Measurements from ENCODE around the gene GPM6B.

GPM6B gene

GRCh38 chrX:13774696-13775095 lies 42.2 kb downstream of the GPM6B start:
- no peak for TF ChIP-seq EGR1 (IDR thresholded peaks at IDR 0.05)
- TF ChIP-seq RAD21 (IDR thresholded peaks at IDR 0.05; ENCODE audit: low read depth): no peak
- no peak for TF ChIP-seq TEAD4 (IDR thresholded peaks at IDR 0.05)
- no peak for TF ChIP-seq CREB1 (IDR thresholded peaks at IDR 0.05; ENCODE audit: low read depth)
- no peak for TF ChIP-seq TCF12 (IDR thresholded peaks at IDR 0.05; ENCODE audit: low read depth)
- no peak for TF ChIP-seq REST (IDR thresholded peaks at IDR 0.05; ENCODE audit: low read depth)
- no peak for TF ChIP-seq FOXM1 (IDR thresholded peaks at IDR 0.05; ENCODE audit: borderline replicate concordance, low read depth)
- TF ChIP-seq ZBTB7A (IDR thresholded peaks at IDR 0.05; ENCODE audit: low read depth): no peak
- TF ChIP-seq YY1 (IDR thresholded peaks at IDR 0.05; ENCODE audit: low read depth): no peak
- TF ChIP-seq MAX (IDR thresholded peaks at IDR 0.05): no peak

- TF ChIP-seq EGR1 (IDR thresholded peaks at IDR 0.05) (no peak), FOXM1 (IDR thresholded peaks at IDR 0.05; ENCODE audit: borderline replicate concordance, low read depth) (no peak), YY1 (IDR thresholded peaks at IDR 0.05; ENCODE audit: low read depth) (no peak), CEBPB (IDR thresholded peaks at IDR 0.05) (no peak), EP300 (IDR thresholded peaks at IDR 0.05; ENCODE audit: borderline replicate concordance) (no peak), TEAD4 (IDR thresholded peaks at IDR 0.05) (no peak)
Measured at GRCh38 chrX:13770013-13770535, 46.8 kb downstream of the GPM6B start.

- TF ChIP-seq ZBTB7A (IDR thresholded peaks at IDR 0.05; ENCODE audit: low read depth) (no peak), TAF1 (IDR thresholded peaks at IDR 0.05; ENCODE audit: low read depth) (no peak), EGR1 (IDR thresholded peaks at IDR 0.05) (no peak), YY1 (IDR thresholded peaks at IDR 0.05; ENCODE audit: low read depth) (no peak), EP300 (IDR thresholded peaks at IDR 0.05; ENCODE audit: borderline replicate concordance) (no peak), NFIC (IDR thresholded peaks at IDR 0.05) (no peak), FOXM1 (IDR thresholded peaks at IDR 0.05; ENCODE audit: borderline replicate concordance, low read depth) (no peak), RAD21 (IDR thresholded peaks at IDR 0.05; ENCODE audit: low read depth) (no peak), MAX (IDR thresholded peaks at IDR 0.05) (no peak), REST (IDR thresholded peaks at IDR 0.05; ENCODE audit: low read depth) (no peak), CEBPB (IDR thresholded peaks at IDR 0.05) (no peak), USF1 (IDR thresholded peaks at IDR 0.05) (no peak), TEAD4 (IDR thresholded peaks at IDR 0.05) (no peak), TCF12 (IDR thresholded peaks at IDR 0.05; ENCODE audit: low read depth) (no peak), CREB1 (IDR thresholded peaks at IDR 0.05; ENCODE audit: low read depth) (no peak)
Measured at GRCh38 chrX:13768939-13769338, 48.0 kb downstream of the GPM6B start.

GRCh38 chrX:13764765-13765164 lies 52.1 kb downstream of the GPM6B start:
- TF ChIP-seq REST (IDR thresholded peaks at IDR 0.05; ENCODE audit: low read depth) (no peak), EP300 (IDR thresholded peaks at IDR 0.05; ENCODE audit: borderline replicate concordance) (no peak), YY1 (IDR thresholded peaks at IDR 0.05; ENCODE audit: low read depth) (no peak), USF1 (IDR thresholded peaks at IDR 0.05) (no peak), NFIC (IDR thresholded peaks at IDR 0.05) (no peak), TCF12 (IDR thresholded peaks at IDR 0.05; ENCODE audit: low read depth) (no peak), FOXM1 (IDR thresholded peaks at IDR 0.05; ENCODE audit: borderline replicate concordance, low read depth) (no peak), RAD21 (IDR thresholded peaks at IDR 0.05; ENCODE audit: low read depth) (no peak), MAX (IDR thresholded peaks at IDR 0.05) (no peak), ZBTB7A (IDR thresholded peaks at IDR 0.05; ENCODE audit: low read depth) (no peak), TEAD4 (IDR thresholded peaks at IDR 0.05) (no peak), CEBPB (IDR thresholded peaks at IDR 0.05) (no peak), CREB1 (IDR thresholded peaks at IDR 0.05; ENCODE audit: low read depth) (no peak), TAF1 (IDR thresholded peaks at IDR 0.05; ENCODE audit: low read depth) (no peak), EGR1 (IDR thresholded peaks at IDR 0.05) (no peak)

Measured in Ishikawa (cell line).